GM23338 (cell line): ENCODE data around the gene ANKRD2. TPM values are rescaled to one million over a fixed set of nuclear protein-coding genes. Genes with fewer than 3 reads are reported as not detected.

Source experiments
- ATAC-seq: fragments of 200-7000 bp; cut with Tn5 transposase; 3 replicates; pipeline ENCODE4 v1.9.1; 2020
- DNase-seq: peaks from one replicate; pipeline ENCODE4 v3.0.0-alpha.2; 2015; ENCODE audit warnings: low spot score
- H2AFZ ChIP-seq: fragments of 200-600 bp; sonication (generic); 2 replicates; pipeline ENCODE4 v1.8.0; 2016; ENCODE audit warnings: antibody characterized with exemption, mild to moderate bottlenecking, moderate library complexity
- H3F3A ChIP-seq: fragments of 200-600 bp; sonication (generic); replicated peaks from 2 replicates; pipeline ENCODE4 v1.8.0; 2017; ENCODE audit warnings: antibody characterized with exemption, mixed run types, low read depth
- H3K27ac ChIP-seq: fragments of 200-600 bp; sonication (generic); 2 replicates; pipeline ENCODE4 v1.6.1; 2016; ENCODE audit warnings: low read depth
- H3K27me3 ChIP-seq: fragments of 200-600 bp; sonication (generic); 2 replicates; pipeline ENCODE4 v1.8.0; 2016; ENCODE audit warnings: mild to moderate bottlenecking, mixed run types, moderate library complexity; ENCODE audit not compliant: insufficient read depth
- H3K36me3 ChIP-seq: fragments of 200-600 bp; sonication (generic); 2 replicates; pipeline ENCODE4 v1.8.0; 2016; ENCODE audit warnings: mild to moderate bottlenecking; ENCODE audit not compliant: insufficient read depth
- H3K4me1 ChIP-seq: fragments of 200-600 bp; sonication (generic); 2 replicates; pipeline ENCODE4 v1.8.0; 2016; ENCODE audit warnings: mild to moderate bottlenecking, moderate library complexity; ENCODE audit not compliant: insufficient read depth
- H3K4me2 ChIP-seq: fragments of 200-600 bp; sonication (generic); 2 replicates; pipeline ENCODE4 v1.7.1; 2017; ENCODE audit warnings: mixed run types
- H3K4me3 ChIP-seq: fragments of 200-600 bp; sonication (generic); 2 replicates; pipeline ENCODE4 v1.6.1; 2016; ENCODE audit warnings: mixed run types
- H3K79me2 ChIP-seq: fragments of 200-600 bp; sonication (generic); replicated peaks from 2 replicates; pipeline ENCODE4 v1.8.0; 2017; ENCODE audit warnings: mild to moderate bottlenecking; ENCODE audit not compliant: insufficient read depth
- H3K9me2 ChIP-seq: fragments of 200-600 bp; sonication (generic); 2 replicates; pipeline ENCODE4 v1.8.0; 2017; ENCODE audit not compliant: insufficient read depth
- H4K20me1 ChIP-seq: fragments of 200-600 bp; sonication (generic); replicated peaks from 2 replicates; pipeline ENCODE4 v1.8.0; 2017; ENCODE audit warnings: mild to moderate bottlenecking; ENCODE audit not compliant: insufficient read depth
- H3K27ac Mint-ChIP-seq: 2 replicates; pipeline ENCODE4 v1.8.0; 2020; ENCODE audit warnings: inconsistent platforms, mild to moderate bottlenecking, moderate library complexity, mixed read lengths
- H3K27me3 Mint-ChIP-seq: 3 replicates; pipeline ENCODE4 v1.8.0; 2022; ENCODE audit warnings: low read depth, mild to moderate bottlenecking, moderate library complexity, mixed read lengths, inconsistent platforms; ENCODE audit not compliant: insufficient read depth, poor library complexity
- H3K36me3 Mint-ChIP-seq: 3 replicates; pipeline ENCODE4 v1.8.0; 2021; ENCODE audit warnings: low read depth, mild to moderate bottlenecking, inconsistent platforms, moderate library complexity, mixed read lengths
- H3K4me1 Mint-ChIP-seq: 3 replicates; pipeline ENCODE4 v1.8.0; 2020; ENCODE audit warnings: mild to moderate bottlenecking, inconsistent platforms, mixed read lengths
- H3K4me3 Mint-ChIP-seq: 3 replicates; pipeline ENCODE4 v1.8.0; 2021; ENCODE audit warnings: moderate library complexity, mild to moderate bottlenecking, inconsistent platforms, mixed read lengths
- H3K9me3 Mint-ChIP-seq: 3 replicates; pipeline ENCODE4 v1.8.0; 2020; ENCODE audit warnings: moderate library complexity, mild to moderate bottlenecking, inconsistent platforms, mixed read lengths
- CREB1 ChIP-seq: fragments of 250-450 bp; sonication (Bioruptor Pico); IDR thresholded peaks from 2 replicates; pipeline ENCODE4 v1.5.0; 2020; ENCODE audit warnings: low read depth, mild to moderate bottlenecking, moderate library complexity
- CTCF ChIP-seq, 2 experiments: fragments of 200-600 bp in 1 of 2; sonication (generic) in 1 of 2; conservative IDR thresholded peaks; 2 replicates each; pipeline versions ENCODE4 v1.5.1 to v1.6.1; 2016 to 2017; ENCODE audit warnings: antibody characterized with exemption in 2 of 2, low read depth in 2 of 2, mild to moderate bottlenecking in 2 of 2, moderate library complexity in 1 of 2
- ETS1 ChIP-seq: IDR thresholded peaks from 2 replicates; pipeline ENCODE4 v1.6.1; 2016; ENCODE audit warnings: antibody characterized with exemption
- EZH2 ChIP-seq: fragments of 200-600 bp; sonication (generic); IDR thresholded peaks from one replicate; pipeline ENCODE4 v1.8.0; 2017; ENCODE audit warnings: antibody characterized with exemption, mild to moderate bottlenecking, low read depth; ENCODE audit not compliant: unreplicated experiment
- EZH2phosphoT487 ChIP-seq: fragments of 200-600 bp; sonication (generic); IDR thresholded peaks from one replicate; pipeline ENCODE4 v1.8.1; 2018; ENCODE audit warnings: antibody characterized with exemption; ENCODE audit not compliant: unreplicated experiment
- NANOG ChIP-seq: IDR thresholded peaks from 2 replicates; pipeline ENCODE4 v1.6.1; 2016; ENCODE audit warnings: antibody characterized with exemption, borderline replicate concordance
- POLR2AphosphoS5 ChIP-seq: IDR thresholded peaks from 2 replicates; pipeline ENCODE4 v1.6.1; 2016; ENCODE audit warnings: antibody characterized with exemption, low read depth
- REST ChIP-seq: IDR thresholded peaks from one replicate; pipeline ENCODE4 v1.6.1; 2018; ENCODE audit warnings: antibody characterized with exemption; ENCODE audit not compliant: unreplicated experiment
- STAT1 ChIP-seq: IDR thresholded peaks from one replicate; pipeline ENCODE4 v1.6.1; 2016; ENCODE audit warnings: antibody characterized with exemption; ENCODE audit not compliant: unreplicated experiment
- ZNF114 ChIP-seq: fragments of 250-450 bp; sonication (Bioruptor Pico); IDR thresholded peaks from 2 replicates; pipeline ENCODE4 v1.5.0; 2020; ENCODE audit warnings: mild to moderate bottlenecking, moderate library complexity
- ZNF331 ChIP-seq: fragments of 250-450 bp; sonication (Bioruptor Pico); IDR thresholded peaks from 2 replicates; pipeline ENCODE4 v1.5.0; 2020; ENCODE audit warnings: low read depth, mild to moderate bottlenecking, moderate library complexity
- polyA plus RNA-seq: library from polyadenylated mRNA; unstranded; fragments of >200 nt; fragmentation: Nextera tagmentation; extraction: Ambion mirVana; gene quantifications from 2 replicates; pipeline ENCODE4 v1.2.1, GENCODE V29; 2016
- total RNA-seq: library from RNA; depleted of rRNA; stranded (reverse); fragments of >200 nt; shearing (Covaris generic); gene quantifications from 2 replicates; pipeline ENCODE4 v1.2.3, GENCODE V29; 2014

The ANKRD2 gene
- total and polyA plus RNA-seq, 2 experiments from 2014 or later, result not detected

- Mint-ChIP-seq H3K9me3 (no peaks in the 10 kb centered on the region), H3K4me1 (peaks cover 4% of the 10 kb centered on the region), H3K27ac (no peak overlapping the region), H3K27me3 (peaks cover 9% of the 10 kb centered on the region), H3K36me3 (no peaks in the 10 kb centered on the region), H3K4me3 (no peak overlapping the region)
- Histone ChIP-seq H3K27ac (no peak overlapping the region), H3K36me3 (no peaks in the 10 kb centered on the region), H4K20me1 (no peaks in the 10 kb centered on the region), H3K27me3 (no peaks in the 10 kb centered on the region), H3F3A (no peaks in the 10 kb centered on the region), H3K4me2 (no peak overlapping the region), H3K79me2 (no peaks in the 10 kb centered on the region), H2AFZ (no peak overlapping the region), H3K4me1 (no peaks in the 10 kb centered on the region), H3K4me3 (no peak overlapping the region), H3K9me2 (no peaks in the 10 kb centered on the region)
- DNase-seq, result no peak
- ATAC-seq, result no peak
- TF ChIP-seq ZNF331 (CRISPR knock-in tag) (no peak), REST (no peak), NANOG (no peak), ETS1 (no peak), EZH2phosphoT487 (no peak), EZH2 (no peak), STAT1 (no peak), ZNF114 (CRISPR knock-in tag) (no peak), CTCF (conservative IDR thresholded peaks at IDR 0.05; ENCODE audit: low read depth in 2 of 2) (no peak), CREB1 (no peak), POLR2AphosphoS5 (no peak)
These were observed 25.2 kb downstream of the ANKRD2 start for GRCh38 chr10:97597778-97598177.
